GM19035 (cell line): ENCODE results near the gene RUVBL1.
A peak's percentile ranks its signal among the peaks of the same experiment; 100 is the strongest.

ENCODE experiments used
- ATAC-seq: cut with Tn5 transposase; IDR thresholded peaks from one replicate; pipeline ENCODE4 v1.9.1; 2021; ENCODE audit not compliant: unreplicated experiment

Gene RUVBL1

GRCh38 chr3:128070898-128071591 is 52.6 kb downstream of the RUVBL1 start:
- ATAC-seq = no peak

DNA sequence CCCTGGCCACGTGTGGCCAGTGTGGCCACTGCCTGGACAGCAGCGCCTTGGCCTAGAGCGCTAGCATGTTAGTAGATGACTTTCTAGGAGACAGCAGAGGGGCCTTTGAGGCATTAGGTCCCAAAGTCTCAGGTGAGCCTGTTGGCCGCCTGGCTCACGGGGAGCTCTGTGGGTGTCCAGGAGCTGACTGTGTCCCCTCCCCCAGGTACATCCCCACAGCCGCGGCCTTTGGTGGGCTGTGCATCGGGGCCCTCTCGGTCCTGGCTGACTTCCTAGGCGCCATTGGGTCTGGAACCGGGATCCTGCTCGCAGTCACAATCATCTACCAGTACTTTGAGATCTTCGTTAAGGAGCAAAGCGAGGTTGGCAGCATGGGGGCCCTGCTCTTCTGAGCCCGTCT is 54.3 kb downstream of the RUVBL1 start:
- no peak for ATAC-seq

GRCh38 chr3:128068156-128068620 is 55.4 kb downstream of the RUVBL1 start:
- no peak for ATAC-seq

DNA sequence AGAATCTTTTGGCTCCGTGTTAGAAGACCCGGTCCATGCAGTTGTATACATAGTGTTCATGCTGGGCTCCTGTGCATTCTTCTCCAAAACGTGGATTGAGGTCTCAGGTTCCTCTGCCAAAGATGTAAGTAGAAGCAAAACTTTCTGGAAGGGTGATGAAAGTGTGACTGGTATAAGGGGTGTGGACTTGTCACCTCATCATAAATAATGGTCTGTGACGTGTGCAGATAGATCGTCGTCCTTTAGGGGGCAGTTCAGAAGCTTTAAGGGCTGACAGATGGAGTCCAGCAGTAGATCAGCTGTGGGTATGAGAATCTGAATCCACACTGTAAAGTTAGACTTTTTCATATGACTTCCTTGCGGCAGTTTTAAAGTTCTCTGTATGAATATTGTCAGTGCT is 56.1 kb downstream of the RUVBL1 start:
- ATAC-seq = no peak

DNA sequence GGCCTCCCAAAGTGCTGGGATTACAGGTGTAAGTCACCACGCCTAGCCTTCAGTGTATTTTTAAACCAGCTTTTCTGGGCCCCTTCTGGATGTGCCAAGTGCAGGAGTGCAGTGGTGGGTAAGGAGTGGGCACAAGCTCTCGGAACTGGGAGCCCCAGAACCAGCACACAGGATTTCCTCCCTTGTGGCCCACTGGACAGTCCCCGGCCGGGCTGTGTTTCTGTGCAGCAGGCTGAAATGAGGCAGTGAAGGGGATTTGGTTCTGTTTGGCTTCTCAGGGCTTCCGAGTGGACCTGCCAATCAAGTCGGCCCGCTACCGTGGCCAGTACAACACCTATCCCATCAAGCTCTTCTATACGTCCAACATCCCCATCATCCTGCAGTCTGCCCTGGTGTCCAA is 56.9 kb downstream of the RUVBL1 start:
- no peak for ATAC-seq

- no peak for ATAC-seq
Measured at GRCh38 chr3:128066114-128066513, 57.5 kb downstream of the RUVBL1 start.

DNA sequence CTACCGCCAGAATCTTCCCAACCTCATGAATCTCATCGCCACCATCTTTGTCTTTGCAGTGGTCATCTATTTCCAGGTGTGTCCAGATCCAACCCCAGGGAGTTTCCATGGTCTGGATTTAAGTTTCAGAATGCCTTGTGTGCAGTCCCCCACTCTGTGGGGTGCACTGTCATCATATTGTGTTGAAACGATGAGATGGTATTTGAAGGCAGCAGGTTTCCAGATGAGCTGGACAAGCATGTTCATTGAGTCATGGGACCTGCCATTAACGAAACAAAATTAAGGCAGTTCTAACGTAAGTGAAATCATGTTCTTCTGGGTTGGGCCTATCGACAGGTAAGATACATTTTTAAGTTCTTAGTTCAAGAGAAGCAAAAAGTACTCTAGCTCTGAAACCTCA is 58.6 kb downstream of the RUVBL1 start:
- ATAC-seq = no peak

- ATAC-seq = no peak
Measured at GRCh38 chr3:128063865-128064264, 59.7 kb downstream of the RUVBL1 start.

GRCh38 chr3:128062033-128062745 is 61.4 kb downstream of the RUVBL1 start:
- ATAC-seq = no peak

GRCh38 chr3:128060473-128061381 is 62.9 kb downstream of the RUVBL1 start:
- ATAC-seq = no peak

DNA sequence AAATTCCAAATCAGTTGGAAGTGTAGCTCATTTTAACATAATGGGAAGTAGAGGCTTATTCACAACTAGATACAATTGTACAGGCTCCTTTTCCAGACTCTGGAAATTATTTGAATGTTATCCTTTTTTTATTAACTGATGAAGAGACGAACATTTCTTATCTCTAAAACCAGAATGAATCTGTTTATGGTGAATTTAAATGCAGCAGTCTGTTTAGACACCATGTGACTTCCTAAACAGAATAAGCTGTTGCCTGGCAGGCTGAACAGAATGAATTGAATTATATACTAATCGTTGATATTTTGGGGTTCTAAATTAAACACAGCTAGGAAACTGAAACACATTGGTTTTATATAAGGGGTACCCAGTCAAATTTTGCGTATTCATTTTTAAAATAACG is 67.4 kb downstream of the RUVBL1 start:
- ATAC-seq = no peak

DNA sequence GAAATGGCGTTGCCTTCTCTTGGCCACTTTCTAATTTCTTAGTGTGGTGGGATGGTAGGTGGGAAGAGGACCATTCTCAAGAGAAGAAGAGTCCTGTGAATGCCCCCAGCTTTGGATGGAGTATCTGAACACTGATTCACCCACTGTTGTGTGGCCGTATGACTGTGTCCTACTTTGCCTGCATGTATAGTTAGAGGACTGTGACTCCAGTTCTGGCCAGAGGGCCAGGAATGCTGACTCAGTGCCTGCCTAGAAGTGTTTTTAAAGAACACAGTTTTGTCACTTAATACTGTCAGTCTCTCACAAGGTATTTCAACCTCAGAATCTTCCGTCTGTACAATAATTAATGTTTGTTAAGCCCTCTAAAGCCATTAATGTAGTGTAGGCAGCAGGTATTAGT is 69.2 kb downstream of the RUVBL1 start:
- no peak for ATAC-seq

DNA sequence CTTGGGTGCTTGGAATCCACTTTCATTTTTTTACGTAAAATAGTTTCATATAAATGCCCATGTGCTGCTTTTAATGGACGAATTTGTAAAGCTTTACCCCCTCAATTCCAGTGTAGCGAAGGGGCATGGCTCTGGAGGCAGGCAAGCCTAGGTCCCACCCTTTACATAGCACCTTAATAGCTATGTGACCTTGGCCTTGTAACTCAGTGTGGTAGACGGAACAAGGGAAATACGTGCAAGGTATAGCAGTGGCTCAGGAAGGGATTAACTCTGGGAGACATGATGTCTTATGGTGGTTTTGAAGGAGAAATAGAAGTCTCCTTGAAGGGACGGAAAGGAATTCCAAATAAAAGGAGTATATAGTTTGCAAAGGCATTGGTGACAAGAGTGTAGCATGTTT is 70.0 kb downstream of the RUVBL1 start:
- no peak for ATAC-seq

GRCh38 chr3:128052595-128053351 is 70.8 kb downstream of the RUVBL1 start:
- no peak for ATAC-seq

GRCh38 chr3:128051837-128052594 is 71.6 kb downstream of the RUVBL1 start, which contains the start of gene SEC61A1:
Gene SEC61A1, plus strand, starts transcription at chr3:128052437. Its CDS starts 116 bp downstream, at chr3:128052553.
- ATAC-seq = peak; percentile 89

GRCh38 chr3:128051459-128051836 is 72.2 kb downstream of the RUVBL1 start:
- no peak for ATAC-seq

- ATAC-seq = no peak
Measured at GRCh38 chr3:128050597-128050996, 73.0 kb downstream of the RUVBL1 start.

DNA sequence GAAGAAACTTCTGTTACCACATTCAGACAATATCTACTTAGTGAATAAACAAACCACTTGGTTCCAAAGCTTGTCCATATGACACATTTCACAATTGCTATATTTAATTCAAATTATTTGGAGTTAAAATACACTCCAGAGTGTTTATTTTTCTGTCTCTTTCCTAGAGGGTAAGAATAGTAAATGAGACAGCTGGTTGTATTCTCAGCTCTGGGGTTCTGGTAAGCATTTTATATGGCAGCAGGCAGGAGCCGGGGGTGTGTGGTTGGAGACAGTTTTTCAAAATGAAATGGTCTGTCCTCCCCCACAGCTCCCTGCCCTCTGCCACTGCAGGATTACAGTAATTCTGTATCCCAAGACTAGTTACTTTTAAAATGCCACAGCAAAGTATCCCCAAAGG is 82.3 kb downstream of the RUVBL1 start:
- ATAC-seq = no peak

GRCh38 chr3:128040660-128041059 is 83.0 kb downstream of the RUVBL1 start:
- ATAC-seq = no peak

- no peak for ATAC-seq
Measured at GRCh38 chr3:128040041-128040440, 83.6 kb downstream of the RUVBL1 start.
